Activated naive CD4-positive, alpha-beta T cell treated with anti-CD3 and anti-CD28 coated beads, Interleukin-2, amount 10 ng/mL, durations not matched to agents 7 days and 5 days (primary cell): Measurements from ENCODE around the gene PRKG1.

Experiments used
- CTCF ChIA-PET: fragments of 350-600 bp; sonication (Branson Sonifier 250); formaldehyde crosslinking; loops from one replicate; lab custom pipeline; 2021; ENCODE audit warnings: antibody characterized with exemption; lab: Charles Lee
- DNase-seq: peaks from one replicate; pipeline ENCODE4 v3.0.0-alpha.2; 2020
- H3K27ac Mint-ChIP-seq: one replicate; pipeline ENCODE4 v1.8.0; 2021; ENCODE audit warnings: mild to moderate bottlenecking, moderate library complexity, mixed read lengths
- H3K27me3 Mint-ChIP-seq: one replicate; pipeline ENCODE4 v1.8.0; 2021; ENCODE audit warnings: mild to moderate bottlenecking, mixed read lengths
- H3K36me3 Mint-ChIP-seq: one replicate; pipeline ENCODE4 v1.8.0; 2021; ENCODE audit warnings: mixed read lengths
- H3K4me1 Mint-ChIP-seq: one replicate; pipeline ENCODE4 v1.8.0; 2021; ENCODE audit warnings: mixed read lengths
- H3K4me3 Mint-ChIP-seq: one replicate; pipeline ENCODE4 v1.8.0; 2021; ENCODE audit warnings: mild to moderate bottlenecking, moderate library complexity, mixed read lengths
- H3K9me3 Mint-ChIP-seq: one replicate; pipeline ENCODE4 v1.8.0; 2021; ENCODE audit warnings: mixed read lengths

The PRKG1 gene

GRCh38 chr10:51583976-51584375 is 509.7 kb downstream of the PRKG1 start:
- Mint-ChIP-seq H3K4me3 (no peak overlapping the region), H3K36me3 (no peaks in the 10 kb centered on the region), H3K27me3 (no peaks in the 10 kb centered on the region), H3K9me3 (no peaks in the 10 kb centered on the region), H3K4me1 (no peaks in the 10 kb centered on the region), H3K27ac (no peak overlapping the region)
- DNase-seq, result no peak
- CTCF ChIA-PET, result no interaction called here

- H3K9me3 Mint-ChIP-seq, result no peaks in the 10 kb centered on the region
- no peak overlapping the region for H3K27ac Mint-ChIP-seq
- no peaks in the 10 kb centered on the region for H3K36me3 Mint-ChIP-seq
- H3K4me1 Mint-ChIP-seq, result no peaks in the 10 kb centered on the region
- DNase-seq, result no peak
- no peak overlapping the region for H3K4me3 Mint-ChIP-seq
- H3K27me3 Mint-ChIP-seq, result no peaks in the 10 kb centered on the region
- CTCF ChIA-PET, result no interaction called here
Observed at GRCh38 chr10:51585742-51586141, 511.5 kb downstream of the PRKG1 start.

- CTCF ChIA-PET, result no interaction called here
- H3K27ac Mint-ChIP-seq, result no peak overlapping the region
- no peak for DNase-seq
- H3K4me3 Mint-ChIP-seq, result no peak overlapping the region
- no peaks in the 10 kb centered on the region for H3K36me3 Mint-ChIP-seq
- H3K4me1 Mint-ChIP-seq, result no peaks in the 10 kb centered on the region
- peaks cover 4% of the 10 kb centered on the region for H3K27me3 Mint-ChIP-seq
- no peaks in the 10 kb centered on the region for H3K9me3 Mint-ChIP-seq
Observed at GRCh38 chr10:51588984-51589383, 514.7 kb downstream of the PRKG1 start.

GRCh38 chr10:51590818-51591217 is 516.5 kb downstream of the PRKG1 start:
- Mint-ChIP-seq H3K9me3 (no peaks in the 10 kb centered on the region), H3K4me1 (no peaks in the 10 kb centered on the region), H3K36me3 (no peaks in the 10 kb centered on the region), H3K27ac (no peak overlapping the region), H3K27me3 (peaks cover 5% of the 10 kb centered on the region), H3K4me3 (no peak overlapping the region)
- CTCF ChIA-PET, result no interaction called here
- DNase-seq, result no peak

- Mint-ChIP-seq H3K27ac (no peak overlapping the region), H3K9me3 (no peaks in the 10 kb centered on the region), H3K27me3 (peaks cover 5% of the 10 kb centered on the region), H3K4me1 (peaks cover 2% of the 10 kb centered on the region), H3K36me3 (no peaks in the 10 kb centered on the region), H3K4me3 (no peak overlapping the region)
- CTCF ChIA-PET, result no interaction called here
- no peak for DNase-seq
Observed at GRCh38 chr10:51596695-51597094, 522.4 kb downstream of the PRKG1 start.

- H3K36me3 Mint-ChIP-seq, result no peaks in the 10 kb centered on the region
- peaks cover 2% of the 10 kb centered on the region for H3K4me1 Mint-ChIP-seq
- CTCF ChIA-PET, result no interaction called here
- no peak overlapping the region for H3K27ac Mint-ChIP-seq
- H3K9me3 Mint-ChIP-seq, result no peaks in the 10 kb centered on the region
- H3K27me3 Mint-ChIP-seq, result no peaks in the 10 kb centered on the region
- no peak for DNase-seq
- H3K4me3 Mint-ChIP-seq, result no peak overlapping the region
Observed at GRCh38 chr10:51599647-51600046, 525.4 kb downstream of the PRKG1 start.

- Mint-ChIP-seq H3K27me3 (no peaks in the 10 kb centered on the region), H3K9me3 (no peaks in the 10 kb centered on the region), H3K36me3 (no peaks in the 10 kb centered on the region), H3K27ac (no peak overlapping the region), H3K4me3 (no peak overlapping the region), H3K4me1 (peaks cover 2% of the 10 kb centered on the region)
- CTCF ChIA-PET, result no interaction called here
- DNase-seq, result no peak
Observed at GRCh38 chr10:51602326-51602725, 528.0 kb downstream of the PRKG1 start.

GRCh38 chr10:51604579-51604978 is 530.3 kb downstream of the PRKG1 start:
- CTCF ChIA-PET, result no interaction called here
- no peaks in the 10 kb centered on the region for H3K36me3 Mint-ChIP-seq
- DNase-seq, result no peak
- H3K27me3 Mint-ChIP-seq, result no peaks in the 10 kb centered on the region
- H3K4me1 Mint-ChIP-seq, result no peaks in the 10 kb centered on the region
- no peak overlapping the region for H3K27ac Mint-ChIP-seq
- no peak overlapping the region for H3K4me3 Mint-ChIP-seq
- H3K9me3 Mint-ChIP-seq, result no peaks in the 10 kb centered on the region

GRCh38 chr10:51606825-51607462 is 532.7 kb downstream of the PRKG1 start:
- no peaks in the 10 kb centered on the region for H3K36me3 Mint-ChIP-seq

GRCh38 chr10:51607463-51607835 is 533.2 kb downstream of the PRKG1 start:
- Mint-ChIP-seq H3K36me3 (no peaks in the 10 kb centered on the region), H3K27ac (no peak overlapping the region), H3K4me1 (no peaks in the 10 kb centered on the region), H3K27me3 (no peaks in the 10 kb centered on the region), H3K9me3 (no peaks in the 10 kb centered on the region), H3K4me3 (no peak overlapping the region)
- DNase-seq, result no peak
- CTCF ChIA-PET, result no interaction called here

More at GRCh38 chr10:51606825-51607462, 532.7 kb downstream of the PRKG1 start:
- no peak for DNase-seq
- H3K4me1 Mint-ChIP-seq, result no peaks in the 10 kb centered on the region
- no peak overlapping the region for H3K27ac Mint-ChIP-seq
- CTCF ChIA-PET, result no interaction called here
- H3K27me3 Mint-ChIP-seq, result no peaks in the 10 kb centered on the region
- H3K4me3 Mint-ChIP-seq, result no peak overlapping the region
- H3K9me3 Mint-ChIP-seq, result no peaks in the 10 kb centered on the region

GRCh38 chr10:51608211-51608610 is 533.9 kb downstream of the PRKG1 start:
- no peak for DNase-seq
- H3K36me3 Mint-ChIP-seq, result no peaks in the 10 kb centered on the region
- H3K4me3 Mint-ChIP-seq, result no peak overlapping the region
- no peaks in the 10 kb centered on the region for H3K4me1 Mint-ChIP-seq
- no peak overlapping the region for H3K27ac Mint-ChIP-seq
- CTCF ChIA-PET, result interaction anchor here (1.0 kb wide), 1 partner anchor 219 kb away, joined by 3 read pairs; no protein-coding TSS in a partner anchor
- no peaks in the 10 kb centered on the region for H3K27me3 Mint-ChIP-seq
- H3K9me3 Mint-ChIP-seq, result no peaks in the 10 kb centered on the region

- no peaks in the 10 kb centered on the region for H3K36me3 Mint-ChIP-seq
Observed at GRCh38 chr10:51615764-51616298, 541.5 kb downstream of the PRKG1 start.

GRCh38 chr10:51617576-51618235 is 543.4 kb downstream of the PRKG1 start:
- H3K4me3 Mint-ChIP-seq, result no peak overlapping the region
- no peak overlapping the region for H3K27ac Mint-ChIP-seq
- no peaks in the 10 kb centered on the region for H3K27me3 Mint-ChIP-seq
- H3K9me3 Mint-ChIP-seq, result peaks cover 4% of the 10 kb centered on the region
- H3K4me1 Mint-ChIP-seq, result no peaks in the 10 kb centered on the region
- no peak for DNase-seq
- CTCF ChIA-PET, result no interaction called here
- H3K36me3 Mint-ChIP-seq, result no peaks in the 10 kb centered on the region

More at GRCh38 chr10:51615764-51616298, 541.5 kb downstream of the PRKG1 start:
- no peak overlapping the region for H3K27ac Mint-ChIP-seq
- no peak for DNase-seq
- no peak overlapping the region for H3K4me3 Mint-ChIP-seq
- no peaks in the 10 kb centered on the region for H3K4me1 Mint-ChIP-seq
- CTCF ChIA-PET, result no interaction called here
- peaks cover 4% of the 10 kb centered on the region for H3K9me3 Mint-ChIP-seq
- H3K27me3 Mint-ChIP-seq, result no peaks in the 10 kb centered on the region

GRCh38 chr10:51619365-51619764 is 545.1 kb downstream of the PRKG1 start:
- no peak overlapping the region for H3K27ac Mint-ChIP-seq
- H3K9me3 Mint-ChIP-seq, result peaks cover 4% of the 10 kb centered on the region
- no peak overlapping the region for H3K4me3 Mint-ChIP-seq
- H3K27me3 Mint-ChIP-seq, result no peaks in the 10 kb centered on the region
- H3K36me3 Mint-ChIP-seq, result no peaks in the 10 kb centered on the region
- no peak for DNase-seq
- H3K4me1 Mint-ChIP-seq, result no peaks in the 10 kb centered on the region
- CTCF ChIA-PET, result no interaction called here

GRCh38 chr10:51620131-51620530 is 545.8 kb downstream of the PRKG1 start:
- H3K36me3 Mint-ChIP-seq, result no peaks in the 10 kb centered on the region
- H3K4me3 Mint-ChIP-seq, result no peak overlapping the region
- no peaks in the 10 kb centered on the region for H3K4me1 Mint-ChIP-seq
- CTCF ChIA-PET, result no interaction called here
- DNase-seq, result no peak
- no peak overlapping the region for H3K27ac Mint-ChIP-seq
- no peaks in the 10 kb centered on the region for H3K27me3 Mint-ChIP-seq
- peaks cover 4% of the 10 kb centered on the region for H3K9me3 Mint-ChIP-seq
